ENCODE results near the gene USP13.
"Not testable (repeated sequence)": the region's sequence is repeated elsewhere in the genome, so short reads cannot be mapped to it uniquely, and the experiment has no call there.

Gene USP13

DNA sequence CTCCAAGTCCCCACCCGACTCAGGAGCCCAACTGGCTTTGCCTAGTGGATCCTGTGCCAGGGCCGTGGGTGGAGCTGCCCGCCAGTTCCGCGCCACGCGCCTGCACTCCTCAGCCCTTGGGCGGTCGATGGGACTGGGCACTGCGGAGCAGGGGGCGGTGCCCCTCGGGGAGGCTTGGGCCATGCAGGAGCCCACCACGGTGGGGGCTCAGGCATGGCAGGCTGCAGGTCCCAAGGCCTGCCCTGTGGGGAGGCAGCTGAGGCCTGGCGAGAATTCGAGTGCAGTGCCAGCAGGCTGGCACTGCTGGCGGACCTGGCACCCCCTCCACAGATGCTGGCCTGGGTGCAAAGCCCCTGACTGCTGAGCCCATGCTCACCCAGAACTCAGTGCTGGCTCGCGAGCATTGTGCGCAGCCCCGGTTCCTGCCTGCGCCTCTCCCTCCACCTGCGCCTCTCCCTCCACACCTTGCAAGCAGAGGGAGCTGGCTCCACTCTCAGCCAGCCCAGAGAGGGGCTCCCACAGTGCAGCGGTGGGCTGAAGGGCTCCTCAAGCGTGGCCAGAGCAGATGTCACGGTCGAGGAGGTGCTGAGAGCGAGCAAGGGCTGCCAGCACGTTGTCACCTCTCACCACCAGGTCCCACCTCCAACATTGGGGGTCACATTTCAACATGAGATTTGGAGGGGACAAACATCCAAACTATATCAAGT is 122.7 kb downstream of the USP13 start:
- DNase-seq (ENCODE audit: low read depth in 4 of 4, low spot score in 1 of 4), result no peak

DNA sequence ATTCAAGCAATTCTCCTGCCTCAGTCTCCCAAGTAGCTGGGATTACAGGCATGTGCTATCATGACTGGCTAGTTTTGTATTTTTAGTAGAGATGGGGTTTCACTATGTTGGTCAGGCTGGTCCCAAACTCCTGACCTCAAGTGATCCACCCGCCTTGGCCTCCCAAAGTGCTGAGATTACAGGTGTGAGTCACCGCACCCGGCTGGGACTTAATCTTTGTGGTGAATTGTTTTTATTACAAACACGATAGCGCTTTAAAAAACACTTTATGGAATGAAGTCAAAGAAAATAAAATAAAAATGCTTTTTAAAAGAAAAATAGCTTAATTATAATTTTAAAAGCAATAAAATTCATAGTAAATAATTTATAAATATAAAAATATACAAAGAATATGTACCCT is 130.0 kb downstream of the USP13 start:
- not testable (repeated sequence) for DNase-seq (ENCODE audit: low read depth in 4 of 4, low spot score in 1 of 4)

- no peak for DNase-seq (ENCODE audit: low read depth in 4 of 4, low spot score in 1 of 4)
These were observed 136.2 kb downstream of the USP13 start for GRCh38 chr3:179788996-179789395.

DNA sequence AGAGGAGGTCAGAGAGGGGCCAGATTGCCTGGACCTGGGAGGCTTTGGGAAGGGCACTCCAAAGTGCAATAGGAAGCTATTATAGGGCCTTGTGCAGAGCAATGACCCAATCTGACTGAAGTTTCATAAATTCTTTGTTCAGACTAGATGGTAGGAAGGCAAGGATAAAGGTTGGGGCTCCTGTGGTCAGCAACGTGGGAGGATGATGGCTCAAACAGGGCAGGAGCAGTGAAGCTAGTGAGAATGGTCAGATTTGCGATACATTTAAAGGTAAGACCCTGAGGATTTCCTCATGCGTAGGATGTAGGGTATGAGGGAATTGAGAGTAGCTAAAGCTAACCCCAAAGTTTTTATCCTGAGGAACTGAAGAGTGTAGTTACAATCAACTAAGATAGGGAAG is 139.0 kb downstream of the USP13 start:
- DNase-seq (ENCODE audit: low read depth in 4 of 4, low spot score in 1 of 4), result no peak

GRCh38 chr3:179794355-179794754 is 141.5 kb downstream of the USP13 start:
- no peak for DNase-seq (ENCODE audit: low read depth in 4 of 4, low spot score in 1 of 4)

- no peak for DNase-seq (ENCODE audit: low read depth in 4 of 4, low spot score in 1 of 4)
These were observed 143.6 kb downstream of the USP13 start for GRCh38 chr3:179796421-179796820.

GRCh38 chr3:179797192-179797591 is 144.4 kb downstream of the USP13 start:
- no peak for DNase-seq (ENCODE audit: low read depth in 4 of 4, low spot score in 1 of 4)

- DNase-seq (ENCODE audit: low read depth in 4 of 4, low spot score in 1 of 4), result no peak
These were observed 148.4 kb downstream of the USP13 start for GRCh38 chr3:179801263-179801662.

GRCh38 chr3:179801856-179802255 is 149.0 kb downstream of the USP13 start:
- no peak for DNase-seq (ENCODE audit: low read depth in 4 of 4, low spot score in 1 of 4)

DNA sequence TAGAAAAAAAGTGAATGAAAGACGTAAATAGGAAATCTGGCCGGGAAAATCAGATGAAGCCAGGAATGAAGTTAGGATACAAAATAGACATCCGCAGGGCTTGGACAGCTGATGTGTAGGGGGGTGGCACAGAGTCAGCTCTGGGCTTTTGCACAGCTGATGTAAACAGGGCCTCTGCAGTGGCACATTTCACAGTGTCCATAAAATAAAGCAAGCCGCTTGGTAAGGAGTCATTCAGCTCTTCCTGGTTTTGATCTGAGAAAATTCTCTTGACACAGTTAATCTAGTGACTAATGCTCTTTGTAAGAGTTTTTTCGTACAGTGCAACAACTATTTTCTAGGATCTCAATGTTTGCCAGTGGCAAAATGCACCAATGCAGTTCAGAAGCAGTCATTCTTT is 153.3 kb downstream of the USP13 start:
- no peak for DNase-seq (ENCODE audit: low read depth in 4 of 4, low spot score in 1 of 4)

GRCh38 chr3:179807588-179807987 is 154.7 kb downstream of the USP13 start:
- DNase-seq (ENCODE audit: low read depth in 4 of 4, low spot score in 1 of 4), result no peak

- no peak for DNase-seq (ENCODE audit: low read depth in 4 of 4, low spot score in 1 of 4)
These were observed 156.8 kb downstream of the USP13 start for GRCh38 chr3:179809639-179810038.

DNA sequence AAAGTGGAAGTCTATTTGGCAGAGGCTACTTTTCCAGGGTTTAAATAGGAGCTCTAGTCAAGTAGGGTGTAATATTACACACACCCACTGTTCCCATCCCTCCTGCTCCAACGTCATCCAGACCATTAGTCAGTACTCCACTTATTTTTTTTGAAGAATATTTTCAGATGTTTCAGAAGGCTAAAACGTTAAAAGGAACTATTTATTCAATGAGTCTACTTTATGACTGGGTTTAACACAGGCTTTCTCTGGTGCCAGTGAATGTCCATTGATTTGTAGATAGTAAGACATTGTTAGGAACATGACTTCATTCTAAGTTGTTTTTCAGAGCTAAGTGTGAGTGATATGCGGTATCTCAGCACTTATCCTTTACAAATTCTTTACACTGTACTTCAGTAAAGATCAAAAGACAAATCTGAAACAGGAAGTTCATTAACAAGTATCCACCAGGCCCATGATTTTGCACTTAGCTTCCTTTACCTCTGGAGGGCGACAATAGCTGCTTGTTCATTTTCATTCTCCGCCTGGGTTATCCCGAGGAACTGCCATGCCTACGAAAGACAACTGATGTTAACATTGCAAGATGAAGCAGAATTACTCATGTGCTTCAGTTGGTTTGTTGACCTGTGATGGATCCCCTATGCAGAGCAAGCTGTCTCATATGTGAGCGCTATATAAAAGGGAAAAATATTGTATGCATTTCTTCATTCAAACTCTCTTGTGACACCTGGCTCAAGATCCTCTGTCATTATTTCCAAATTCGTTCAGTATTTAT is 158.7 kb downstream of the USP13 start:
- DNase-seq (ENCODE audit: low read depth in 4 of 4, low spot score in 1 of 4), result no peak

- no peak for DNase-seq (ENCODE audit: low read depth in 4 of 4, low spot score in 1 of 4)
These were observed 159.2 kb downstream of the USP13 start for GRCh38 chr3:179812096-179812382.

DNA sequence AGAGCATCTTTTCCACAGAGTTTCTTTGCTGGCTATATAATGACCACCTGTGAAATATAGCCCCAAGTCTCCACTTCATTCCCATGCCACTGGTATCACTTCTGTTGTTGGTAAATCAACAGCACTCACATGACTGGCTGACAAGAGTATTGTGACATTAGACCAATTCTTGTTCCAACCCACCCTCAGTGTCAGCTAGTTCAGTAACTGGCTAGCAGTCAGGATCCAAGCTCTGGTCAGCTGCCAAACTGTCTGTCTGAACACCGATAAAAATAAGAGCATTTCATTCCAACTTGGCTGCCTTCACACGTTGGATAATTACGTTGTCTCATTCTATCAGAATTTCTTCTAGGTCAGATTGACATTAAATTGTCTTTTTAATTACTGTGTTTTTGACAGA is 166.5 kb downstream of the USP13 start:
- no peak for DNase-seq (ENCODE audit: low read depth in 4 of 4, low spot score in 1 of 4)

- no peak for DNase-seq (ENCODE audit: low read depth in 4 of 4, low spot score in 1 of 4)
These were observed 169.5 kb downstream of the USP13 start for GRCh38 chr3:179822296-179822695.

DNA sequence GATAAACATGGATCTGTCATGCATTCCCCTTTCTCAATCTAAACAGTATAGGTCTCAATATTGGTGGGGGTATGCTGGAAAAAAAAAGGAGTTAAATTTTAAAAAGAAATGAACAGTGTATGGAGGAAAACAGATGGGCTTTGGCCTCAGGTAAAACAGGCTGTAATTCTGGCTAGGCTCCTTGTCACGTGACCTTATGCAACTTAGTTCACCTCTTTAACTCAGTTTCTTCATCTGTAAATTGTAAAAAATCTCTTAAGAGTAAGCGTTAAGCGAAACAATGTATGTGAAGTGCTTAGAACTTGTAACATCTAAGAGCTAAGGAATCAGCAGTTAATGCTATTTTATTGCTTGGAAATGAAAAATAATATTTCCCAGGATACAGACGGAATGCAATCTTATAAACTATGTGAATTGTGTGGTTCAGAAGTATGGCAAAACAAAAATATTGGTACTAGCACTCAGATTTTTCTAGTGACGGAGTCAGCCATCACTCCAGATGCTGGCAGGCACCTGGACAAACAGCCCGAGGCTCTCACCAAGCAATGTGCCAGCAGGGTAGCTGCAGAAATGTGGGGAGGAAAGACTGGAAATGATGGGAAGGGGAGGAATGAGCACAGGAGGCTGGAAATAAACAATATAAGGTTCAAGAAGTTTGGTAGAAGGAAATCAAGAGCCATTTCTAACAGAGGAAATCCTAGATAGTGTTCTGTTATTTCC is 172.8 kb downstream of the USP13 start:
- DNase-seq (ENCODE audit: low read depth in 4 of 4, low spot score in 1 of 4), result no peak

DNA sequence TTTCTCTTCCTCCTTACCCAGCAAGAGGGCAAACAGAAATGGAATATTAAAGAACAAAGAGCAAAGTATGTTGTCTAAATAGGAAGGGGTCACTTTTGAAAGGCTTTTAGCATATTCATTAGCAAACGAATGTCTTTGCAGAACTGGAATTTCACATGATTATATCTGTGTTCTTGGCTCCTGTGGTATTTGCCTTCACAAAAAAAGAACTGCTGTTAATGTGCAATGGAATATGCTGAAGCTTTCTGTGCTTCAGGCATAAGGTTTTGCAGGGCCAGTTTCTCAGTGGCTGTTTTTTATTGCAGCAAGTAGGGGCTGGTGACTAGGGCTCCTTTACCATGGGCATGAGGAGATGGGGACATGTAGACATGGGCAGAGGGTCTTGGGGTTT is 173.4 kb downstream of the USP13 start:
- no peak for DNase-seq (ENCODE audit: low read depth in 4 of 4, low spot score in 1 of 4)

- DNase-seq (ENCODE audit: low read depth in 4 of 4, low spot score in 1 of 4), result no peak
These were observed 175.9 kb downstream of the USP13 start for GRCh38 chr3:179828738-179829137.

- DNase-seq (ENCODE audit: low read depth in 4 of 4, low spot score in 1 of 4), result no peak
These were observed 176.6 kb downstream of the USP13 start for GRCh38 chr3:179829401-179829800.

- no peak for DNase-seq (ENCODE audit: low read depth in 4 of 4, low spot score in 1 of 4)
These were observed 179.6 kb downstream of the USP13 start for GRCh38 chr3:179832333-179832854.

DNA sequence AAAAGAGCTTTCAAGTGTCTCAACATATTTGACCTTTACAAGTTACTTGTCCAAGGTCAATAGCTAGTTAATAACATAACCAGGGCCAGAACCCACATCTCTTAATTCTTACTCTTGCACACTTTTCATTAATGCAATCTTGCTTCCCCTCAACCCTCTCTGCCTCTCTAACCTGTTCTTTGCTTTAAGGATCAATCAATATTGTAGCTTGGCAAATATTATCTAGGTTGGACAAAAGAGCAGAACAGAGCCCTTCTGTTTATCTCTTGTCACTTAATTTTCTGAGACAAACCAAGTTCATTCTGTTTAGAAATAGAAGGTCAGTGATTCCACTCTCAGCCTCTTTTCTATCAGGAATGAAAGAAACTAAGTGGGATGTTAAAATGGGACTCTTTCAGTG is 180.5 kb downstream of the USP13 start:
- no peak for DNase-seq (ENCODE audit: low read depth in 4 of 4, low spot score in 1 of 4)

Measured in stimulated activated CD4-positive, alpha-beta T cell treated with anti-CD3 and anti-CD28 coated beads, Interleukin-1b, Interleukin-23, amount 100 ng/mL, for 24 hours (primary cell).